CD4-positive, alpha-beta T cell treated with Interleukin-10 for 1 hour (primary cell): ENCODE data around the gene BET1L.
"Not testable (repeated sequence)": the region's sequence is repeated elsewhere in the genome, so short reads cannot be mapped to it uniquely, and the experiment has no call there.

Experiments used
- DNase-seq: peaks from one replicate; pipeline ENCODE4 v3.0.0-alpha.2; 2020

BET1L gene

DNA sequence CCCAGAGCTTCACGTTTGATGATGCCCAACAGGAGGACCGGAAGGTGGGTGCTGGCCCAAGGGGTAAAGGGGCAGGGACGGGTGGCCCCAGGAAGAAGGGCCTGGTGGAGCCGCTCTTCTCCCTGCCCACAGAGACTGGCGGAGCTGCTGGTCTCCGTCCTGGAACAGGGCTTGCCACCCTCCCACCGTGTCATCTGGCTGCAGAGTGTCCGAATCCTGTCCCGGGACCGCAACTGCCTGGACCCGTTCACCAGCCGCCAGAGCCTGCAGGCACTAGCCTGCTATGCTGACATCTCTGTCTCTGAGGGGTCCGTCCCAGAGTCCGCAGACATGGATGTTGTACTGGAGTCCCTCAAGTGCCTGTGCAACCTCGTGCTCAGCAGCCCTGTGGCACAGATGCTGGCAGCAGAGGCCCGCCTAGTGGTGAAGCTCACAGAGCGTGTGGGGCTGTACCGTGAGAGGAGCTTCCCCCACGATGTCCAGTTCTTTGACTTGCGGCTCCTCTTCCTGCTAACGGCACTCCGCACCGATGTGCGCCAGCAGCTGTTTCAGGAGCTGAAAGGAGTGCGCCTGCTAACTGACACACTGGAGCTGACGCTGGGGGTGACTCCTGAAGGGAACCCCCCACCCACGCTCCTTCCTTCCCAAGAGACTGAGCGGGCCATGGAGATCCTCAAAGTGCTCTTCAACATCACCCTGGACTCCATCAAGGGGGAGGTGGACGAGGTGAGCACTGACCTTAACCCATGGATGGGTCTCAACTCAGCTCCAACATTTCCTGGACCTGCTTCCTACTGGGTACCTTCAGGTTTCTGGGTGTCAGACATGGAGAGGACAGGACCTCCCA, 2.3 kb upstream of the BET1L start:
- no peak for DNase-seq

DNA sequence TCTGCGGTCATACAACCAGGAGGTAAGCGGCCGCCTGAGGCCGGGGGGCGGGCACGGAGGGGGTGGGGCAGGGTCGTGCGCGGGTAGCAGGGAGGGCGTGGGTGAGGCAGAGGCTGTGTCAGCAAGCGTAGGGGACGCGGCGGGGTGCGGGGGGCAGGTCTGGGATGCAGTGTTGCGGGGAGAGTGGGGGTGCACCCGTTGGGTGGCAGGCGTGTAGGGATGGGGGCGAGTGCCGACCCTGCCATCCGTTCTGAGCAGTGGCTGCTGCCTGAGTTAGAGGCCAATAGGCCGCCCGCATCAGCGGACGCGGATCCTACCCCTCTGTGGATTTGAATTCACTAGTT, 1.7 kb upstream of the BET1L start:
- no peak for DNase-seq

DNA sequence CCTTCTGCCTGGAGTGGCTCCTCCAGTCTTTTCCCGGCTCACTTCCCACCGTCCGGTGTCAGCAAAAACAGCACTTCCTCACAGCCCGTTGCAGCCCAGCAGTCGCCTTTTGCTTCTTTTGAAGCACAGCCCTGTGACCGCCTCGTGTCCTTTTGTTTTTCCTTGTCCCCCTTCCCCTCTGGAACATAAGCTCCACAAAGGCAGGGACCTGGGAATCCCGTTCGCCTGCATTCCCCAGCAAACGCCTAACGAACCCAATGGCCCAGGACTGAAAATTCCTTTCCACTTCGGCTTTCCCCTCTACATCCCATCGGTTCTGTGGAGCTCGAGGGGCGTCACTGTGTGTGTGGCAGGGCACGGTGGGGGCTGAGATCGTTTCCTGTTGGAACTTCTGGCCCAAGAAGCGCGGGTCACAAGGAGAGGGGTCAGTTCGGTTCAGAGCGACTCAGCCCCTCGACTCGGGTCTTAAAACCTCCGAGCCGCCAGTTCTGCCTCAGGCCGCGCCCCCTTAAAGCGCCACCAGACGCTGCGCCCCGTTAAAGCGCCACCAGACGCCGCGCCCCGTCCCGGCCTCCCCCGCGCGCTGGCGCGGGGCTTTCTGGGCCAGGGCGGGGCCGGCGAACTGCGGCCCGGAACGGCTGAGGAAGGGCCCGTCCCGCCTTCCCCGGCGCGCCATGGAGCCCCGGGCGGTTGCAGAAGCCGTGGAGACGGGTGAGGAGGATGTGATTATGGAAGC, 1.1 kb upstream of the BET1L start:
- DNase-seq: peak; percentile 85

DNA sequence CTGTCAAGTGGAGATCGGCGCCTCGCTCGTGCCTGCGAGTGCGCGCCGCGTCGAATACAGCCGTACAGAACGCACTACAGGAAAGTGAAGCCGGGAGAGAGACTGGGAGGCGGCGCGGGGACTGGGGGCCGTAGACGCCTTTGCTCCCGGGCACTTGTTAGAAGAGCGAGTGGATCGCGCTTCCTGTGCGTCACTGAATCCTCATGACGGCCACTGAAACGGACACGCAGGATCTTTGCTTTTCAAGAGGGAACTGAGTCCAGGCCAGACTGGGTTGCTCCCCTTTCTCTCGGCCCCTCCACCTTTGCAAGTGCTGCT, 623 bp upstream of the BET1L start:
- DNase-seq: no peak

DNA sequence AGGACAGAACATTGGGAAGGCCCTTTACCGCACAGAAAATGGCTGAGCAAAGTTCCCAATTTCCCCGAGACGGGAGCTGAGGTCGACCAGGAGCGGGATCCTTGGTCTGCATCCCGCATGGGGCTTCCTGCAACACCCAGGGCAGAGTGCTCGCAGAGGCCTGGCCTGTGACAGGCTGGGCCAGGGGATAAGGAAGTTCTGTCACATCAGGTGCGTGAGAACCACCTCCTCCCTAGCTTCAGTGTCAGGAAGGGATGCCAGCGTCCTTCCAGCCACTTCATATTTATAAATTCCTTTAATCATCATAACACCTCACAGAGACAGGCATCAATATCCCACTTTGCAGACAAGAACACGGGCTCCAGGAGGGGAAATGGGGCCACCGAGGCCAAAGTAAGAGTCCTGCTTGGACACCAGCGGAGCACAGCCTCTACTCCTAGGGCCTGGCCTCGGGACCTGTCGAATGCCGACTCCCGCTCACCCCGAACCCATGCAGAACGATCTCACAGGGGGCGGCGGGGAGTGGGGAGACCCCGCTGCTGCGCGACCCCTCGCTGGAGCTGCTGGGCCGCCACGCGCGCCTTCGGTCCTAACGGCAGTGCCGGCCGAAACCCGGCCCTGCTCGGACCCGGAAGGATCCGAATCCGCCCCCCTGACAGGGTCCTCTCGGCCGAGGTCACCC, 532 bp downstream of the BET1L start:
- DNase-seq: peak; percentile 26

DNA sequence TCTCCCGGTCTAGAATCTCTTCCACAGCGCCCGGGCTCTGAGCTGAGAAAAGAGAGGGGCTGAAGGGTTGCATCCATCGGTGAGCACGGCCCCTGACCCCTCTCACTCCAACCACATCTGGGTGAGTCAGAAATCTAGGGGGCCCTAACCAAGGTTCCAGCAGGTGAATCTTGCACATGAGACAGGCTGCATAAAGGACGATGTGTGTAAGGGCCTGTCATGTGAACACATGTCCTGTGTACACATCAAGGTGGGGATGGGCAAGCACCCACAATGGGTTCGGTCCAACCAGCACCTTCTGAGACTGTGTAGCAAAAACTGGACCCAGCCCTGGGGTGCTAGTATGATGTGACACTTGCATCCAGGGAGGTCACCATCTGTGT, 1.2 kb downstream of the BET1L start:
- no peak for DNase-seq

DNA sequence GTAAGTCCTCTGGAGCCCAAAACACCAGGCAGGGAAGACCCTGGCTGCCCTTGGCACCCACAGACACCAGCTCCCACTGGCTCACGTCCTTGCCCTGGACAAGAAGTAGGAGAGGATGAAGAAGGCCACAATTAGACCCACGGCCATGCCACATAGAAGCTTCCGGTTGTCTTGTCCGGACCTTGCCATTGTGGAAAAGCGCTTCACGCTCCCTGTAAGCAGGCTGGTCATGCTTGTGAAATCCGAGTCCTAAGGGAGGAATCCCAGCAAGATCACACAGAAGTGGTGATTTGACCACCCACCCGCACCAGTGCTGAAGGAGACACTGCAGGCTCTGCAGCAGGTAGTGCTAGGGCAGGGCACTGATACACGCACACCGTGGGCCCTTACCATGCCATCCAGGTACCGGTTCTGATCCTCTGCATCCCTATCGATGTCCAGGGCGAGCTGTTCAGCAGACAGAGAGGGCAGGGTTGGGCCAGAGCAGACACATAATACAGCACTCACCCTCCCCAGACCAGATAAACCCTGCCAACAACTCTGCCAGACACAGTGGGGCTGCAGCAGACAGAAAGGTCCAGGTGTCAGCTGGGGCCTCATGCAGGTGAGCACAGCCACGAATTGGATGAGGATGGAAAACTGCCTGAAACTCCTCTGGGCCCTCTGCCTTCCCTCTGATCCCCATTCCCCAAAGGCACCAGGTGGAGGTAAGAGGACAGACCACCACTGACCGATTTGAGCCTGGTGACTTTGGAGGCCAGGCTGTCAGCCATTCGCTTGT, 1.8 kb downstream of the BET1L start:
- no peak for DNase-seq

DNA sequence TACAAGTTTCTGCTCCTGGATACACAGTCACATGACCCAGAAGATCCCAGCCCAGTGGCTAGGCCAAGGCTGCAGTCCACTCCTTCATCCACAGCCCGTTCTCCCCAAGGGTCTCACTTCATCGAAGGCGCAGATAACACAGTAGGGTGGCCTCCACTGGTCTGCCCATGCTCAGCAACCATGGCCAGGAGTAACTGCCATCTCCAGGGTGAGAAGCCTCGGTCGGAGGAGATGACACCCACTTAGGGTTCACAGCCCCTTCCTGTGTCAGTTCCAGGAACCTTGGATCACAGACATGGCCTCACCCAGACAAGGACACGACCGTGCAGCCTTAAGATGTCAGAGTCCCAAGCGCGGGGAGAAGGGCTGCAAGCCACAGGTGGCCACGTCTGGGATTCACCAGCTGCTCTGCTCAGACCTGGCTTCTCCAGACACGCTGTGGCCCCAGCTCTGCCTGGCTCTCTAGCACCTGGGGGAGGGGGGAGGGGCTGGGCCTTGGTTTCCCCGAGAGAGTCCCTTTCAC, 2.6 kb downstream of the BET1L start:
- DNase-seq: no peak

DNA sequence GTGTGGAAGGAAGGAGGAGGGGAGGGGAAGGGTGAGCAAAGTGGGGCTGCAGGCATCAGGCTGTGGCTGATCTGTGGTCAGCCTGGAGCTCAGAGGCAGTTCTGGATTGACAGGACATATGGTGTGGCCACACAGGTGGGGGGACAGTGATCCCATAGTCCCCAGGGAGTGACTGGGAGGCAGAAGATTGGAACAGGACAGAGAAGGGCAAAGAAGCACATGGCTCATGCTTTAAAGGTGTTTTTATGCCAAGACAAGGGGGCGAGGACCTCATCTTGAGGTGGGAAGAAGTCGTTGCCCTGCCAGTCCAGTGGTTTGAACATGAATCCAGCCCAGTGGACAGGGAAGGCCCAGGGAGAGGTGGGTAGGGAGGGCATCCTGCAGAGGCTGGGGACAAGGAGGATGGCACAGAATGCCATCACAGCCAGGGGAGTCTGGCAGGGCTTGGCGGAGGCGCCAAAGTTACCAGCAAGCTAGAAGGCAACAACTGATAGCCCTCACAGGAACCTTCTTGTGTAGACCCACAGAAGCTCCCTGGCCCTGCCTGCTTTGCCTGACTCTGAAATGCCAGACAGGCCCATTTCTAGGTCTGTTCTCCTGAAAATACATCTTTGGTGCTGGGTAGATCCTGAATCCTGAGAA, 3.1 kb downstream of the BET1L start:
- no peak for DNase-seq

DNA sequence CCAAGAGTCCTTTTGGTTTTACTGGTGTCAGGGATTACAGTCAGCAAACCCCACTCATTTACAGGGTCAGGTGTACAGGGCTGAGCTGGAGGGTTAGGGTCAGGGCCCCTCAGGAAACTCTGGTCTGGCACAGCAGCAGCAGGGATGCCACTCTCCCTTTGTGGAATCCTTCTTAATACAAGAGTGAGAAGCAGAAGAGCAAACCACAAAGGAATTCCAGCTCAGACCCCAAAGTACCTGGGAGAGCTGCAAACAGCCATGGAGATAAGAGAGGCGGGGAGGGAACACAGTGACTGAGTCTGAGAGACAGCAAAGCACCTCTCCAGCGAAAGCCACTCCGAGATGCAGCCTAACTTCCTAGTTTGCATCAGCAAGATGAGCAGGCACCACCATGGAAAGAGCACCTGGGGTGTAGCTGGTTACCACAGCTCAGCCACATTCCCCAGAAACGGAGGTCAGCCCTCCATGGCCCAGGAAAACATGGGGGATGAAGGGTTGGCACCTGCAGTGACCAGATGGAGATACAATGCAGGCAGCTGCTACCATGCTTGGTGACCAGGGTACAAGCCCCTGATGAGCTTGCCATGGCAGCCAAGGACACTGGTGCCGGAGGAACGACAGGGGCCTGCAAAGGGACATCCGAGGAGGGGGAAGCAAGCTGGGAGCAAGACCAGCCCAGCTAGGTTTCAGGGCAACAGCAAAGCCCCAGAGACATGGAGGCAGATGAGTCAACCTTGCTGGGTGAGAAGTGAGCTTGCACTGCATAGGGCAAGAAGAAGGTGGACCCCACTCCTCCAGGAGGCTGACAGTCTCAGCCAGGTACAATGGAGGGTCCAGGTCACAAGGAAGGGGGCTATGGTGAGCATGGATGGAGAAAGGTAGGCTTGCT, 3.9 kb downstream of the BET1L start:
- DNase-seq: no peak

DNA sequence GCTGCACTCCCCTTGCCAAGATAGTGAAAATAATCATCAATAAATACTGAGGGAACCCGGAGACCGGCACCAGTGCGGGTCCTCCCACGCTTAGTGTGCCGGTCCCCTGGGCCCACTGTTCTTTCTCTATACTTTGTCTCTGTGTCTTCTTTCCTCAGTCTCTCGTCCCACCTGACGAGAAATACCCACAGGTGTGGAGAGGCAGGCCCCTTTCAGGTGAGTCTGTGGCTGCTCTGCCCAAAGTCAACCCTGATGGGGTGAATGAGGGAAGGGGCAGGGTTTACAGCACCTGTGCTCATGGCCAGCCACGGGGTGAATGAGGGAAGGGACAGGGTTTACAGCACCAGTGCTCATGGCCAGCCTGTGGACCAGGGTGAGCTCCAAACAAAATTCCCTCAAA, 4.7 kb downstream of the BET1L start:
- no peak for DNase-seq

DNA sequence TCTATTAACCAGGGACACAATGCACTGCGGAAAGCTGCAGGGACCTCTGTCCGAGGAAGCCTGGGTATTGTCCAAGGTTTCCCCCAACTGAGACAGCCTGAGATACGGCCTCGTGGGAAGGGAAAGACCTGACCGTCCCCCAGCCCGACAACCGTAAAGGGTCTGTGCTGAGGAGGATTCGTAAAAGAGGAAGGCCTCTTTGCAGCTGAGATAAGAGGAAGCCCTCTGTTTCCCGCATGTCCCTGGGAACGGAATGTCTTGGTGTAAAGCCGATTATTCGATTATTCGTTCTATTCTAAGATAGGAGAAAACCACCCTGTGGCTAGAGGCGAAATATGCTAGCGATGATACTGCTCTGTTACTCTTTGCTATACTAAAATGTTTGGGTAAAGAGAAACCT, 5.2 kb downstream of the BET1L start:
- no peak for DNase-seq

DNA sequence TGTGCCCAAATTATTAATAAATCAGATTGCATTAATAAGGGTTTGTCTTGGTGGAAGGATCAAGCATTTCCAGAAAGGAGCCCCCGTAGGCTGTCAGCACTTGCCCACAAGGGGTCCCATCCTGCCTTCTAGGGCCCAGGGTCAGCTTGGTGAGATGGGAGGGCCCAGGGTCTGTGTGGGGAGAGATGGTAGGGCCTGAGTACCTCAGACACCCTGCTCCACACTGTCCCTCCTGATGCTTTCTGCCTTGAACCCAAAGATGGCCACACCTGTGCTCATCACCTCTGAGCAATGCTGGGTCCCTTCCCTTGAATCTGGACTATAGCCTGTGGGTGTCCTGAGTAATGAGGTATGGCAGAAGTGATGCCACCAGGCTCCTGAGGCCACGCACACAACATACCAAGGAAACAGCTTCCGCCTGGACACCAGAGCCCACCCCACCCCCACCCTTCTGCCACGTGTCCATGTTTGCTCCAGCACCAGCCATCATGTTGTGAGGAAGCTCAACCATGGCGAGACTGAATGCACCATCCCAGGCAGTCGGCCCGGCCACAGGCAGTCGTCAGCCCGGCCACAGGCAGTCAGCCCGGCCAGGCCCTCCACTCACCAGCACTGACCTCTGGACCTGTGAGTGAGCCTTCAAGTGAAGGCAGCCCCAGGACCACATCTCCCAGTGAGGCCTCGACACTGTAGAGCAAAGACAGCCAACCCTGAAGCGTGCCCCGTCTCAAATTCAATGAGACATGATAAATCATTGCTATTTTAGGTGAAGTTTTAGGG, 6.8 kb downstream of the BET1L start:
- DNase-seq: no peak

DNA sequence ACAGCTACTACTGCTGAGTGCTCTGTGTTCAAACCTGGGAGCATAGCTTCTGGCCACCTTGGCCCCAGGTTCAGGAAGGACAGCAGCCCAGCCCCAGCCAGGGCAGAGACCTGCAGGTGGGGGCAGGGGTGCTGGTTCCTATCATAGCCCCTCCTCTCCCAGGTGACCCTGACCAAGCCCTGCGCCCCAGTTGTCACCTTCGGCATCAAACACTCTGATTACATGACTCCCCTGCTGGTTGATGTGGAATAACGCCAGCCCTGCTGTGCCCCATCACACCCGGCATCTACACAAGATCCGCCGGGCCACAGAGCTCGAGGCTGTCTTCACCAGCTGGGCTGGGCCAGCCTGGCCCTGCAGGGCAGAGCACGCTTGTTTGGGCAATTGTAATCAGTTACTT, 7.4 kb downstream of the BET1L start:
- DNase-seq: no peak

DNA sequence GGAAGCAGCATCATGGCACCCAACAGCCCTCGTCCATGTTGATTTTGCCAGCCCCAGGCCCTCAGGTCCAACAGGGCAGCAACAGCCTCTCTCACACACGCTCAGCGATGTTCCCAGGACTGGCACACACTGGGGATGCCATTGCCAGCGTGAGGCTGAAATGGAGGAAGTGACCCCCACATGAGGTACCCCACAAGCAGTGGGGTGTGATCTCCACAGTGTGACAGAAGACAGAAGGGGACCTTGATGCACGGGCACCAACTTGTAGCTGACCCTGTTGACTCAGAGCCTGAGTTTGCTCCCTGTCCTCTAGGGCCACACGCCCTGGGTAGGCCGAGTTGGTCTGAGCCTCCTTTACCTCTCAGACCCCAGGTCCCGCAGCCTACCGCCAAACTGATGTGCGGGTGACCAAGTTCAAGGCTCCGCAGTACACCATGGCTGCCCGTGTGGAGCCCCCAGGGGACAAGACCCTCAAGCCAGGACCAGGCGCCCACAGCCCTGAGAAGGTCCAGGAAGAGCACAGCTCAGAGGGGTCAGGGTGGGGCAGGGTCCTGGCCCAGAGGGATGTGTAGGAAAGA, 8.1 kb downstream of the BET1L start:
- no peak for DNase-seq

DNA sequence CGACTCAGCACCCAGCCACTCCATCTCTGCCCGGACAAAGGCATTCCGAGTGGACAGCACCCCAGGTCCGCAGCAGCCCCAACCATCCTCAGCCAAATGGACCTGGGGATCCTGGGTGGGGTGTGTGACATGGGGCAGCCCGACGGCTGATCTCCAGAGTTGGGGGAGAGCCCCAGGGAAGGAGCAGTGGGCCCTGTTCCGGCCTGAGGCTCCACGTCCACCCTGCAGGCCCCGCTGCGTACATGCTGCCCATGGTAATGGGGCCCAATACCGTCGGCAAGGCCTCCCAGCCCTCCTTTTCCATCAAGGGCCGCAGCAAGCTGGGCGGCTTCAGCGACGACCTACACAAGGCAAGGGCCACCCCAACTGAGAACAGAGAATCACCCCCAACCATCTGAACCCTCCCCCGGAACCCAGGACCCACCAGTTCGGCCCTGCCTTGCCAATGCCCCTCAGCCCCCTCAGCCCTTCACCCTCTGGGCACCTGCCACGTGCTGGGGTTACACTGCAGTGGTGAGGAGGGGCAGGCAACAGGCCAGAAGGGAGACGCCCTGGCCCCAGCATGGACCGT, 8.9 kb downstream of the BET1L start:
- no peak for DNase-seq

DNA sequence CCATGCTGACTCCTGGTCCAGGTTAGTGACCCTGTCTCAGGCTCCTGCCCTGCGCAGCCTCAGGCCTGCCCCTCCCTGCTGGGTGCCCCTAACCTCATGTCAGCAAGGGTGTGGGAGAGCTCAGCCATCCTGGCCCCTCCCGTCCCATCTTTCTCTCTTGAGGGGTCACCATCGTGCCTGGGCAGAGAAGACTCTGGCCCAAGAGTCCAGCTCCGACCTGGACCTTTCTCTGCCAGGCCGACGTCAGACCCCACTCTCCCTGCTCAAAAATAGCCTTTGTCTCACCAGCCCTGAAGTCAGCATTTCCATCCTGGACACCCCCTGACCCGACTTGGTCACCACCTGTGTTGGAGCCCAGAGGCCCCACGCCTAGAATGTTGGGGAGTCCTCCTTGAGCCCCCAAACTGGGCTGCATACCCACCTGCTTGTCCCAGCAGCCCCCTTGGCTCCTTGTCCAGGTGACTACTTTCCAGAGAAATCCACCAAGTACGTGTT, 9.4 kb downstream of the BET1L start:
- DNase-seq: no peak

DNA sequence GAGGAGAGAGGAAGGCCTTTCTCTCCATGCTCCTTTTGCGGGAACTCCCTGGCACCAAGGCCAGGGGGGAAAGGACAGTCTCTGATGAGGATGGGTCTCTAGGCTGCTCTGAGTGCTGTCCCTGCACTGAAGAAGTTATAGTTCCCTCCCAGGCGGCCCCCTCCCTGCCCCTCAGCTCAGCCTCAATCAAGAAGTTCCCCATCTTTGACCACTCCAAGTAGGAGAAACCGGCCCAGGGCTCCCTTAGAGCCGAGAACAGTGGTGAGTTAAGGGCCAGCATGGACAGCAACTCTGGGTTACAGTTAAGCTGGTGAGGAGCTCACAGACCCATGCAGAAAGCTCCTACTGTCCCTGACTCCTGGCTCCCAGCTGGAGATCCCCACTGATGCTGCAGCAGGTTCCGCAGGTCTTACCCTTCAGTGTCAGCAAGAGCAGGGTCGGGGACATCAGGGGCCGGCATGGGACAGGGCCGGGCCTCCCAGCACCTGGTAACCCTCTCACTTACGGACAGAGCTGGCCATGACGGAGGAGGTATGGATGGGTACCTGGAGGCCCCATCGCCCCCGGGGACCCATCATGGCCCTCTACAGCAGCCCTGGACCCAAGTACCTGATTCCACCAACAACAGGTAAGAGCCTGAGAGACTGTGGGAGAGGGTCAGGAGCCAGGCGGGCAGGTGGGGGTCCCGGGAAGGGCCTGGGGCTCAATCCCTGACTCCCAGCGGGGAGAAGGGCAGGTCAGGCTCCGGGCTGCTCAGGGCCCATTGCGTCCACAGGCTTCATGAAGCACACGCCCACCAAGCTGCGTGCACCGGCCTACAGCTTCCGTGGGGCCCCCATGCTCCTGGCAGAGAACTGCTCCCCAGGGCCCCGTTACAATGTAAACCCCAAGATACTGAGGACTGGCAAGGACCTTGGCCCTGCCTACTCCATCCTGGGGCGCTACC, 10.1 kb downstream of the BET1L start:
- DNase-seq: no peak

DNA sequence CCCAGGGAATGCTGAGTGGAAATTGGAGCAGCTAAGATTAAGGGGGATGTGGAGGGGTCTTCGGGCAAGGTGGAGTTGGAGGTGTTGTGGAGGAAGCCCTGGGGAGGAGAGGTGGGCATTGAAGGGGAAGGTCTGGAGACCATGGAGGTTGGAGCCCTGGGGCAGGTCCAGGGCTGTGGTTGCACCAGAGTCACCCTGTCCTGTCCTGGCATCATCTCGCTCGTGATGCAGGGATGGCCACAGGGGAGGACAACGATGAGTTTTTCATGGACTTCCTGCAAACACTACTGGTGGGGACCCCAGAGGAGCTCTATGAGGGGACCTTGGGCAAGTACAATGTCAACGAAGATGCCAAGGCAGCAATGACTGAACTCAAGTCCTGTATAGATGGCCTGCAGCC, 13.7 kb downstream of the BET1L start:
- DNase-seq: not testable (repeated sequence)
